Retinal pigment epithelial cell (primary cell): ENCODE results near the gene PLOD3.
"Not testable (repeated sequence)": the region's sequence is repeated elsewhere in the genome, so short reads cannot be mapped to it uniquely, and the experiment has no call there.

Experiments
- DNase-seq: peaks from one replicate; pipeline ENCODE4 v3.0.0-alpha.2; 2010; ENCODE audit warnings: low read depth
- H3K4me3 ChIP-seq: 2 replicates; pipeline ENCODE4 v1.5.1; 2011; ENCODE audit warnings: mild to moderate bottlenecking, low read length, control low read depth, moderate library complexity
- TF ChIP-seq, protein P1 (sequence below): conservative IDR thresholded peaks from 2 replicates; pipeline ENCODE4 v1.5.1; 2011; ENCODE audit warnings: low read depth, low read length, control low read depth, inconsistent platforms

PLOD3 gene

DNA sequence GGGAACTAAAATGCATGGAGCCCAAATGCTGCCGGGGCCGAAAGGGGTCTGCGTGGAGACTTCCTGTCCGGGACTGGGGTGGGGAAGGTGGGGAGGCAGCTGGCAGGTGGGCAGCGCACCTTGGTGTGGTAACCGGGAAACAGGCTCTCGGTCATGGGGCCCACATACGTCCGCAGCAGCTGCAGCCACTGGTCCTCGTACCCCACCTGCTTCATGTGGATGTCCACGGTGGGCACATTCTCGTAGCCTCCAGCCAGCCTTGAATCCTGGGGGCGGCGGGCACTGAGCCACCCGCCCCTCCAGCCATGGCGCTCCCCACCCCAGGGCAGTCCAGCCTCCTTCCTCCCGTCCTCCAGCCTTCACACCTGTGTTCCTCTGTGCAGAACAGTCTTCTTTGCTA, 9.9 kb downstream of the PLOD3 start:
- H3K4me3 ChIP-seq: no peak overlapping the region
- DNase-seq: no peak
- TF ChIP-seq, protein P1, sequence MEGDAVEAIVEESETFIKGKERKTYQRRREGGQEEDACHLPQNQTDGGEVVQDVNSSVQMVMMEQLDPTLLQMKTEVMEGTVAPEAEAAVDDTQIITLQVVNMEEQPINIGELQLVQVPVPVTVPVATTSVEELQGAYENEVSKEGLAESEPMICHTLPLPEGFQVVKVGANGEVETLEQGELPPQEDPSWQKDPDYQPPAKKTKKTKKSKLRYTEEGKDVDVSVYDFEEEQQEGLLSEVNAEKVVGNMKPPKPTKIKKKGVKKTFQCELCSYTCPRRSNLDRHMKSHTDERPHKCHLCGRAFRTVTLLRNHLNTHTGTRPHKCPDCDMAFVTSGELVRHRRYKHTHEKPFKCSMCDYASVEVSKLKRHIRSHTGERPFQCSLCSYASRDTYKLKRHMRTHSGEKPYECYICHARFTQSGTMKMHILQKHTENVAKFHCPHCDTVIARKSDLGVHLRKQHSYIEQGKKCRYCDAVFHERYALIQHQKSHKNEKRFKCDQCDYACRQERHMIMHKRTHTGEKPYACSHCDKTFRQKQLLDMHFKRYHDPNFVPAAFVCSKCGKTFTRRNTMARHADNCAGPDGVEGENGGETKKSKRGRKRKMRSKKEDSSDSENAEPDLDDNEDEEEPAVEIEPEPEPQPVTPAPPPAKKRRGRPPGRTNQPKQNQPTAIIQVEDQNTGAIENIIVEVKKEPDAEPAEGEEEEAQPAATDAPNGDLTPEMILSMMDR: no peak

DNA sequence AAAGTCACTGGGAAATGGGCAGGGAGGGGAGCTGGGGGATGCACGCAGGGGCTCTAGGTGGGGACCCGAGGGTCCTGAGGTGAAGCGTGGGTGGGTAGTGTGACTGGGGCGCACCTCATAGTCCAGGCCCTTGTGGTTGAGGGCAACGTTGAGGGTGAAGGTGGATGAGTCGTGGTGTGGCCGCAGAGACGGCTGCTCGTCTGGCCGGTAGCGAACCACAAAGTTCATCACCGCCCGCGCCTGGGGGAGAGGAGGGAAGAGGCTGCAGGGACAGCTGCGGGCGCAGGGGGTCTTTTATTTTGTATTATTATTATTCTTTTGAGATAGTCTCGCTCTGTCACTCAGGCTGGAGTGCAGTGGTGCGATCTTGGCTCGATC, 10.7 kb downstream of the PLOD3 start:
- no peak for DNase-seq
- TF ChIP-seq, protein P1: no peak
- no peak overlapping the region for H3K4me3 ChIP-seq

DNA sequence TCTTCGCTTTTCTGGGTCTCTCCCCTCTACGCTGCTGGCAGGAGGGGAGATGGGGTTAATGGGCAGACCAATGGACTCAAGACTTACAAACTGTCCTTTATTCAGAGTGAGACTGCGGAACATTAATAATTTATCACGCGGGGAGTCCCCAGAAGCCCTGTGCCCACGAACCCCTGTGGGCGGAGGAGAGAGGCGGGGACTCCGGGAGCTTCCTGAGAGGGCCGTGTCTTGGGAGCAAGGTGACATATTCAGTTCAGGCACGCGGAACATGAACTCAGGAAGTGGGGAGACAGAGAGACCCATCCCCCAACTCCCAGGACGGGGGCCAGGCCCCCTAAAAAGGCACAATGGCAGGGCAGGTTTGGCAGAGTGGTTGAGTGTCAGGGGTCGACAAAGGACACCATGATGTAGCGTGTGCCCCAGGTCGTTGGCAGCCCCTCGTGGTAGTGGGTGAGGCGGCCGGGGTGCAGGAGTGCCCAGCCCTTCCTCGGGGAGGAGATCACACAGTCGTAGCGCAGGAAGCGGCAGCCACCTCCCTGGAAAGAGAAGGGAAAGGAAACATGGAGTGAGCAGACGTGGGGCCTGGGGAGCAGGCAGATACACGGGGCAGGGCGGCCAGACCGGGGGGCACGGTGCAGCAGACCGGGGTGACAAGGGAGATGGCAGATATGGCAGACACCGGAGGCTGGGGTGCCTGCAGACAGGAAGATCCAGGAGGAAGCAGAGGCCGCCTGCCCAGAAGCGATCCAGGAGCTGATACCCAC, 11.3 kb downstream of the PLOD3 start:
- no peak overlapping the region for H3K4me3 ChIP-seq
- TF ChIP-seq, protein P1: no peak
- no peak for DNase-seq

DNA sequence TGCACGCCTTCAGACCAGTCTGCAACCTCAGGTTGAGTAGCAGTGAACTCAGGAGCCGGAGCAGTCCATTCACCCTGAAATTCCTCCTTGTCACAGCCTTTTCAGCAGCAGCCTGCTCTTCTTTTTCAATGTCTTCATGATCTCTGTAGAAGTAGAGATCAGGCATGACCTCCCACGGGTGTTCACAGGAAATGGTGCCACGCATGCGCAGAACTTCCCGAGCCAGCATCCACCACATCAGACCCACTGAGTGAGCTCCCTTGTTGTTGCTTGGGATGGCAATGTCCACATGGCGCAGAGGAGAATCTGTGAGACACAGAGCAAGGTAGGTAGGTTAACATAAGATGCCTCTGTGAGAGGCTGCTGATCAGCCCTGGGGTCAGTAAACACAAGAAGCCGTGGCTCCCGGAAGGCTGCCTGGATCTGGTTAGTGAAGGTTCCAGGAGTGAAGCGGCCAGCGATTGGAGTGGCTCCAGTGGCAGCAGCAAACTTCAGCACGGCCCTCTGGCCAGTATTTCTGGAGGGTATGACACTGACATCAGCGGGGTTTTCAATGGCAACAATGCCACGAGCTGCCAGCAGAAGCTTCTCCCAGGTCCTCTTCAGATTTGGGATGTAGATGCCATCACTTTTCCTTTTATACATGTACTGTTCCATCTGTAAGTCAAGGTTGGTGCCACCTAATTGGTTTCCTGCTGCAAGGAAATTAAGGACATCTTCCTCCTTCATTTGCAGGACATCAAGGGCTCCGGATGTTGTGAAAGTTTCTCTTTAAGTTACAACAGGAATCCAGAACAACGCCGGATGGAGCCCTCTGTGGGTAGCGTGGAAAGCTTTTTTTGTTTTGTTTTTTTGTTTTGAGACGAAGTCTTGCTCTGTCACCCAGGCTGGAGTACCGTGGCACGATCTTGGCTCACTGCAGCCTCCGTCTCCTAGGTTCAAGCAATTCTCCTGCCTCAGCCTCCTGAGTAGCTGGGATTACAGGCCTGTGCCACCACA, 13.3 kb downstream of the PLOD3 start:
- not testable (repeated sequence) for DNase-seq, H3K4me3 ChIP-seq

DNA sequence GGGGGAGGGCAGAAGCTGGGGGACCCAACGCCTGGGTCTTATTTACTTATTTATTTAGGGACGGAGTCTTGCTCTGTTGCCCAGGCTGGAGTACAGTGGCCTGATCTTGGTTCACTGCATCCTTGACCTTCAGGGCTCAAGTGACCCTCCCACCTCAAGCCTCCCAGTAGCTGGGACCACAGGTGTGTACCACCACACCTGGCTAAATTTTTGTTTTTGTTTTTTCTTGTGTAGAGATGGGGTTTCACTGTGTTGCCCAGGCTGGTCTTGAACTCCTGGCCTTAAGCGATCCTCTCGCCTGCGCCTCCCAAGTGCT, 14.8 kb downstream of the PLOD3 start:
- TF ChIP-seq, protein P1: no peak
- no peak overlapping the region for H3K4me3 ChIP-seq
- no peak for DNase-seq

DNA sequence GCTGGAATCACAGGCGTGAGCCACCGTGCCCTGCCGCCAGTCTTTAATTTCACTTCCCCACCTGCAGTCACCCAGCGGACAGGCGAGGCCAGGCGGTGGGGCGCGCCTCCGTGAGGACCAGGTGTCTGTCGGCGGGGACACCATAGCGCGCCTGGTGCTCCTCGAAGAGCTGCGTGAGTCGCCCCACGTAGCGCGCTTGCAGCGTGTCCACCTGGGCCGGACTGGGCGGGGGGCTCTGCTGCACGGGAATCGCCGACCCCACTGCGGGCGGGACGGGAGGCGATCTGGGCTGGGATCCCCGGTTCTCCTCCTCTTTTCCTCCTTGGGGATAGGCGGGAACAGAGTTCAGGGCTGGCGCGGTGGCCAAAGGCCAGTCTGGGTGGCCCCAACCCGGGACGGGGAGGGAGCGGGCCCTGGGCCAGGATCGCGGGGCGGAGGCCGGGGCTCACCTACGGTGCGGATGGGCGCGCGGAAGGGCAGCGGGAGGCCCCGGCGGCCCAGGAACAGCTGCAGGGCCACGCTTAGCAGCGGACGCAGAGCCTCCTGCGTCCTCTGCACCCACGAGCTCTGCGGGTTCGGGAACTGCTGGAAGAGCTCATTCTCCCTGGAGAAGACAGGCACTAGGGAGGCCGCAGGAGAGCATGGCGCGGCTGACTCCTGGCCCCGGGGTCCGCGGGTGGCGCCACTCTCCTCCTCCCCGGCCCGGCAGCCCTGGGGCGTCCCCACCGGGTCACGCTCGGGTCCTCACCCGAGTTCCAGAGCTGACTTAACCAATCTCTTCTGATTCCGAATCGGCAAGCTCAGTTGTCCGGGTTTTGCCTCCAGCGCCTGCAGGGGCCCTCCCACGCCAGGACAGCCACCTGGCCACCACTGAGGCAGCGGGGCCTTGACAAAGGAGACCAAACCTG, 15.4 kb downstream of the PLOD3 start:
- TF ChIP-seq, protein P1: no peak
- no peak overlapping the region for H3K4me3 ChIP-seq
- DNase-seq: no peak
